WTC11 (cell line): ENCODE measurements around the gene AXIN2. TPM values are rescaled to one million over a fixed set of nuclear protein-coding genes. Genes with fewer than 3 reads are reported as not detected.

Source experiments
- ATAC-seq: fragments of 200-7000 bp; cut with Tn5 transposase; 2 replicates; pipeline ENCODE4 v1.10.0; 2021; ENCODE audit warnings: mild to moderate bottlenecking, moderate library complexity
- CTCF ChIA-PET: fragments of 300-600 bp; sonication (Branson Sonifier 250); formaldehyde crosslinking; loops from one replicate; lab custom pipeline; 2021; ENCODE audit warnings: antibody characterized with exemption; lab: Charles Lee
- POLR2A ChIA-PET: fragments of 350-600 bp; sonication (Branson Sonifier 250); formaldehyde crosslinking; loops from one replicate; lab custom pipeline; 2021; ENCODE audit warnings: antibody characterized with exemption; lab: Charles Lee
- DNase-seq: peaks from one replicate; pipeline ENCODE4 v3.0.0; 2021; ENCODE audit warnings: low spot score
- H3K27ac Mint-ChIP-seq: 2 replicates; pipeline ENCODE4 v1.8.0; 2021; ENCODE audit warnings: mixed read lengths
- H3K27me3 Mint-ChIP-seq: 2 replicates; pipeline ENCODE4 v1.8.0; 2021; ENCODE audit warnings: low read depth, mild to moderate bottlenecking, moderate library complexity, mixed read lengths
- H3K36me3 Mint-ChIP-seq: 2 replicates; pipeline ENCODE4 v1.8.0; 2021; ENCODE audit warnings: mixed read lengths
- H3K4me1 Mint-ChIP-seq: 2 replicates; pipeline ENCODE4 v1.8.0; 2022; ENCODE audit warnings: mixed read lengths
- H3K4me3 Mint-ChIP-seq: 2 replicates; pipeline ENCODE4 v1.8.0; 2021; ENCODE audit warnings: mild to moderate bottlenecking, moderate library complexity, mixed read lengths
- H3K9me3 Mint-ChIP-seq: 2 replicates; pipeline ENCODE4 v1.8.0; 2021; ENCODE audit warnings: mixed read lengths
- ATF1 ChIP-seq: sonication (generic); formaldehyde crosslinking; IDR thresholded peaks from 2 replicates; pipeline ENCODE4 v1.8.1; 2023; ENCODE audit warnings: mild to moderate bottlenecking, moderate library complexity, missing genetic modification reagents
- CREB1 ChIP-seq: sonication (generic); formaldehyde crosslinking; IDR thresholded peaks from 2 replicates; pipeline ENCODE4 v1.8.0; 2023; ENCODE audit warnings: mild to moderate bottlenecking, missing genetic modification reagents
- CREM ChIP-seq: sonication (generic); formaldehyde crosslinking; IDR thresholded peaks from 2 replicates; pipeline ENCODE4 v1.8.1; 2022; ENCODE audit warnings: mild to moderate bottlenecking, missing genetic modification reagents, moderate library complexity
- ETV6 ChIP-seq: sonication (generic); formaldehyde crosslinking; IDR thresholded peaks from 2 replicates; pipeline ENCODE4 v1.8.1; 2022; ENCODE audit warnings: mild to moderate bottlenecking, missing genetic modification reagents
- FOXJ3 ChIP-seq: sonication (generic); formaldehyde crosslinking; IDR thresholded peaks from 2 replicates; pipeline ENCODE4 v1.9.0; 2021; ENCODE audit warnings: missing genetic modification reagents, mild to moderate bottlenecking, borderline replicate concordance
- NFE2L1 ChIP-seq: sonication (generic); formaldehyde crosslinking; IDR thresholded peaks from 2 replicates; pipeline ENCODE4 v1.8.1; 2023; ENCODE audit warnings: missing genetic modification reagents
- NR2C2 ChIP-seq: sonication (generic); formaldehyde crosslinking; IDR thresholded peaks from 2 replicates; pipeline ENCODE4 v1.8.0; 2022; ENCODE audit warnings: mild to moderate bottlenecking, missing genetic modification reagents
- OVOL2 ChIP-seq: fragments of 250-450 bp; sonication (Bioruptor Pico); IDR thresholded peaks from 2 replicates; pipeline ENCODE4 v1.9.0; 2021; ENCODE audit warnings: mild to moderate bottlenecking, borderline replicate concordance
- PRRX2 ChIP-seq: fragments of 250-450 bp; sonication (Bioruptor Pico); IDR thresholded peaks from 2 replicates; pipeline ENCODE4 v1.8.0; 2021; ENCODE audit warnings: mild to moderate bottlenecking
- ZNF219 ChIP-seq: sonication (generic); formaldehyde crosslinking; IDR thresholded peaks from 2 replicates; pipeline ENCODE4 v1.8.0; 2023; ENCODE audit warnings: missing genetic modification reagents, mild to moderate bottlenecking, borderline replicate concordance
- ZNF317 ChIP-seq: sonication (generic); formaldehyde crosslinking; IDR thresholded peaks from 2 replicates; pipeline ENCODE4 v1.8.1; 2023; ENCODE audit warnings: low read depth, mild to moderate bottlenecking, moderate library complexity, missing genetic modification reagents, borderline replicate concordance
- total RNA-seq: library from RNA; stranded (reverse); gene quantifications from 3 replicates; pipeline ENCODE4 v1.2.3, GENCODE V29; 2021
- TF ChIP-seq, protein P1 (sequence below): fragments of 250-450 bp; sonication (Bioruptor Pico); IDR thresholded peaks from 2 replicates; pipeline ENCODE4 v2.1.2; 2022; ENCODE audit warnings: mild to moderate bottlenecking, moderate library complexity
- TF ChIP-seq, protein P2 (sequence below): sonication (generic); formaldehyde crosslinking; conservative IDR thresholded peaks from 2 replicates; pipeline ENCODE4 v1.8.1; 2023; ENCODE audit warnings: mild to moderate bottlenecking, low read depth, missing genetic modification reagents, moderate library complexity
- TF ChIP-seq, protein P3 (sequence below): fragments of 250-450 bp; sonication (Bioruptor Pico); IDR thresholded peaks from 2 replicates; pipeline ENCODE4 v1.8.0; 2021; ENCODE audit warnings: mild to moderate bottlenecking
- TF ChIP-seq, protein P4 (sequence below): fragments of 250-450 bp; sonication (Bioruptor Pico); IDR thresholded peaks from 2 replicates; pipeline ENCODE4 v1.9.0; 2021; ENCODE audit warnings: mild to moderate bottlenecking
- TF ChIP-seq, protein P5 (sequence below): sonication (generic); formaldehyde crosslinking; IDR thresholded peaks from 2 replicates; pipeline ENCODE4 v1.8.1; 2023; ENCODE audit warnings: mild to moderate bottlenecking, missing genetic modification reagents, moderate library complexity
- TF ChIP-seq, protein P6 (sequence below): sonication (generic); formaldehyde crosslinking; IDR thresholded peaks from 2 replicates; pipeline ENCODE4 v1.8.1; 2023; ENCODE audit warnings: mild to moderate bottlenecking, missing genetic modification reagents, borderline replicate concordance
- TF ChIP-seq, protein P7 (sequence below): sonication (generic); formaldehyde crosslinking; IDR thresholded peaks from 2 replicates; pipeline ENCODE4 v1.8.0; 2022; ENCODE audit warnings: mild to moderate bottlenecking, missing genetic modification reagents
- TF ChIP-seq, protein P8 (sequence below): fragments of 250-450 bp; sonication (Bioruptor Pico); IDR thresholded peaks from 2 replicates; pipeline ENCODE4 v1.9.0; 2021; ENCODE audit warnings: moderate library complexity, mild to moderate bottlenecking, inconsistent platforms, borderline replicate concordance

The AXIN2 gene
- total RNA-seq, 1 experiment from 2014 or later = 35.0 TPM

DNA sequence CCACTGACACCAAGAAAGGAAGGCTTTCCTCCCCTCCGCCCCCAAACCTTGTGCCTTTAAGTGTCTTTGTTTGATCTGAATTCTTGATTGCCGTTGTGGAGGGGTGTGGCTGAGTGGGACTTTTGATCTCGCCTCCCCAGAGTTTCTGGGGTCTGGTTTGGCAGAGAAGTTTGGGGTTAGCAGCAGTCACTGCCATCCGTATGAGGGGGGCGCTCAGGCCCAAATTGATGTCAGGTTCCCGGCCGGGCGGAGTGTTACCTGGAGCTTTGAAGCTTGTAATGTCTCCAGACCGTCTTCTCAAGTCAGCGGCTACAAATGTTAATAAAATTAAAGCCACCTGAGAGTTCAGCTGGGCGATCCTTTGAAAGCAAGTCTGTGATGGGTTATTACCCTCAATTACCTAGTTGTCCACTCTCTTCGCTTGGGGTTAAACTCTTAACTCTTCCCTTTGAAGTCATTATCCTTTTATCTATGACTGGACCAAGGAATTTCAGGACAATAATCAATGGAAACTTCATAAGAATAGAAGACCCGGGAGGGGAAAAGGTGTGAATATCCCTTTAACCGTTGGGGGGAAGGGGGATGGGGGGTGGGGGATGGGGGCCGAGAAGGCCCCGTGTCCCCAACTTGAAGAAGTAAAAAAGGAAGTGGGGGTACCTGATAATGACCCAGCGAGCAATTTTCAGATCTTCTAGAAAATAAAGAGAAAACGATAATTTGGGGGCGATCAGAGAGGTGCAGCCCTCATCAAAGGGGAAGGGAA, 31.8 kb upstream of the AXIN2 start:
- TF ChIP-seq ZNF219 = no peak
- no peak for TF ChIP-seq ETV6 (CRISPR knock-in tag)
- TF ChIP-seq, protein P1, sequence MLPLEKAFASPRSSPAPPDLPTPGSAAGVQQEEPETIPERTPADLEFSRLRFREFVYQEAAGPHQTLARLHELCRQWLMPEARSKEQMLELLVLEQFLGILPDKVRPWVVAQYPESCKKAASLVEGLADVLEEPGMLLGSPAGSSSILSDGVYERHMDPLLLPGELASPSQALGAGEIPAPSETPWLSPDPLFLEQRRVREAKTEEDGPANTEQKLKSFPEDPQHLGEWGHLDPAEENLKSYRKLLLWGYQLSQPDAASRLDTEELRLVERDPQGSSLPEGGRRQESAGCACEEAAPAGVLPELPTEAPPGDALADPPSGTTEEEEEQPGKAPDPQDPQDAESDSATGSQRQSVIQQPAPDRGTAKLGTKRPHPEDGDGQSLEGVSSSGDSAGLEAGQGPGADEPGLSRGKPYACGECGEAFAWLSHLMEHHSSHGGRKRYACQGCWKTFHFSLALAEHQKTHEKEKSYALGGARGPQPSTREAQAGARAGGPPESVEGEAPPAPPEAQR = no peak
- TF ChIP-seq, protein P2, sequence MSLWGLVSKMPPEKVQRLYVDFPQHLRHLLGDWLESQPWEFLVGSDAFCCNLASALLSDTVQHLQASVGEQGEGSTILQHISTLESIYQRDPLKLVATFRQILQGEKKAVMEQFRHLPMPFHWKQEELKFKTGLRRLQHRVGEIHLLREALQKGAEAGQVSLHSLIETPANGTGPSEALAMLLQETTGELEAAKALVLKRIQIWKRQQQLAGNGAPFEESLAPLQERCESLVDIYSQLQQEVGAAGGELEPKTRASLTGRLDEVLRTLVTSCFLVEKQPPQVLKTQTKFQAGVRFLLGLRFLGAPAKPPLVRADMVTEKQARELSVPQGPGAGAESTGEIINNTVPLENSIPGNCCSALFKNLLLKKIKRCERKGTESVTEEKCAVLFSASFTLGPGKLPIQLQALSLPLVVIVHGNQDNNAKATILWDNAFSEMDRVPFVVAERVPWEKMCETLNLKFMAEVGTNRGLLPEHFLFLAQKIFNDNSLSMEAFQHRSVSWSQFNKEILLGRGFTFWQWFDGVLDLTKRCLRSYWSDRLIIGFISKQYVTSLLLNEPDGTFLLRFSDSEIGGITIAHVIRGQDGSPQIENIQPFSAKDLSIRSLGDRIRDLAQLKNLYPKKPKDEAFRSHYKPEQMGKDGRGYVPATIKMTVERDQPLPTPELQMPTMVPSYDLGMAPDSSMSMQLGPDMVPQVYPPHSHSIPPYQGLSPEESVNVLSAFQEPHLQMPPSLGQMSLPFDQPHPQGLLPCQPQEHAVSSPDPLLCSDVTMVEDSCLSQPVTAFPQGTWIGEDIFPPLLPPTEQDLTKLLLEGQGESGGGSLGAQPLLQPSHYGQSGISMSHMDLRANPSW (CRISPR knock-in tag) = no peak
- no peak for TF ChIP-seq CREM (CRISPR knock-in tag)
- TF ChIP-seq, protein P3, sequence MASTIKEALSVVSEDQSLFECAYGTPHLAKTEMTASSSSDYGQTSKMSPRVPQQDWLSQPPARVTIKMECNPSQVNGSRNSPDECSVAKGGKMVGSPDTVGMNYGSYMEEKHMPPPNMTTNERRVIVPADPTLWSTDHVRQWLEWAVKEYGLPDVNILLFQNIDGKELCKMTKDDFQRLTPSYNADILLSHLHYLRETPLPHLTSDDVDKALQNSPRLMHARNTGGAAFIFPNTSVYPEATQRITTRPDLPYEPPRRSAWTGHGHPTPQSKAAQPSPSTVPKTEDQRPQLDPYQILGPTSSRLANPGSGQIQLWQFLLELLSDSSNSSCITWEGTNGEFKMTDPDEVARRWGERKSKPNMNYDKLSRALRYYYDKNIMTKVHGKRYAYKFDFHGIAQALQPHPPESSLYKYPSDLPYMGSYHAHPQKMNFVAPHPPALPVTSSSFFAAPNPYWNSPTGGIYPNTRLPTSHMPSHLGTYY (CRISPR knock-in tag) = no peak
- no peak for TF ChIP-seq FOXJ3 (CRISPR knock-in tag)
- TF ChIP-seq, protein P4, sequence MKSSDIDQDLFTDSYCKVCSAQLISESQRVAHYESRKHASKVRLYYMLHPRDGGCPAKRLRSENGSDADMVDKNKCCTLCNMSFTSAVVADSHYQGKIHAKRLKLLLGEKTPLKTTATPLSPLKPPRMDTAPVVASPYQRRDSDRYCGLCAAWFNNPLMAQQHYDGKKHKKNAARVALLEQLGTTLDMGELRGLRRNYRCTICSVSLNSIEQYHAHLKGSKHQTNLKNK = no peak
- TF ChIP-seq ATF1 (CRISPR knock-in tag) = no peak
- TF ChIP-seq, protein P5, sequence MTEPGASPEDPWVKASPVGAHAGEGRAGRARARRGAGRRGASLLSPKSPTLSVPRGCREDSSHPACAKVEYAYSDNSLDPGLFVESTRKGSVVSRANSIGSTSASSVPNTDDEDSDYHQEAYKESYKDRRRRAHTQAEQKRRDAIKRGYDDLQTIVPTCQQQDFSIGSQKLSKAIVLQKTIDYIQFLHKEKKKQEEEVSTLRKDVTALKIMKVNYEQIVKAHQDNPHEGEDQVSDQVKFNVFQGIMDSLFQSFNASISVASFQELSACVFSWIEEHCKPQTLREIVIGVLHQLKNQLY (CRISPR knock-in tag) = no peak
- TF ChIP-seq PRRX2 (CRISPR knock-in tag) = no peak
- TF ChIP-seq ZNF317 = no peak
- Mint-ChIP-seq H3K27me3 (peaks cover 2% of the 10 kb centered on the region; the same call in 1 of the 2 replicates), H3K27ac (no peak overlapping the region), H3K4me3 (peak overlapping the region; percentile 50), H3K36me3 (no peaks in the 10 kb centered on the region), H3K9me3 (no peaks in the 10 kb centered on the region), H3K4me1 (peaks cover 42% of the 10 kb centered on the region)
- ATAC-seq (no peak), DNase-seq (no peak)
- POLR2A ChIA-PET = no interaction called here
- CTCF ChIA-PET = interaction anchor here (1.0 to 1.3 kb wide), 2 partner anchors 10 to 205 kb away, joined by 3 read pairs; no protein-coding TSS in a partner anchor

DNA sequence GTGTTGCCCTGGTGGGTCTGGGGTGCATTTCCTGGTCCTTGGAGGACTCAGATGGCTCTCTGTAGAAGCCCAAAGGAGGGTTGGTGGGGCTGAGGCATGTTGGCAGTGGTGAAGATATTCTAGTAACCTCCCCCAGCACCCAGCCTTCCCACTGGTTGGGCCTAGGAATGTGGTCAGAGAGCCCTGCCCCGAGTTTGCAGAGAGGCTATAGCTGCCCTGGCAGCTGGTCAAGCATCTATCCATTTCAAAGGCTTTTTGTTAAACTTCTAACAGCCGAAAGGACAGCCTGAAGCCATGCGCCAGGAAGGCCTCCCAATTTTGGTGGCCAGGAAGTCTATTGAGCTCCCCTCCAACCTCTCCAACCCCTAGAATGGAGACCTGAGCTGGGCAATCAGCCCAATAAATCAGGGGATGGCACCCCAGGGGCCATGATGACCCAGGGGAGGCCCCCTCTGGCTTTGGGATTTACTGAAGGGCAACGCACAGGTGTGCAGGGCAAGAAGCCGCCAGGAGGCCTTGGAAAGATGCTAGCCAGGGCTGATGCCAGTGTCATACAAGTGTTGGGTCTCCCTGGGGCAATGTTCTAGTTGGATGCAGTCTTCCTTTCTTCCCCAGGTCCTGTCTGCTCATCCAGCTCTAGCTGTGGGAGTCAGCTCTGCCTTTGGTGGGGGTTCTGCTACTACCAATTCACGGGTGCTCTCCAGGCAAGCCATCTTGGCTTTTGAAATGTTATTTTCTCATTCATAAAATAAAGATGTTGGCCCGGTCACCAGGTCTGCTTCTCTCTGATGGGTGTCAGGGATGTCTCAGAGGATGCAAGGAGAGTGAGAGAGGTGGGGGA, 30.9 kb upstream of the AXIN2 start:
- POLR2A ChIA-PET = no interaction called here
- Mint-ChIP-seq H3K4me3 (no peak overlapping the region), H3K4me1 (peaks cover 50% of the 10 kb centered on the region), H3K36me3 (no peaks in the 10 kb centered on the region), H3K27me3 (peaks cover 2% of the 10 kb centered on the region; the same call in 1 of the 2 replicates), H3K27ac (no peak overlapping the region), H3K9me3 (no peaks in the 10 kb centered on the region)
- CTCF ChIA-PET = interaction anchor here (0.5 kb wide), 1 partner anchor 10 kb away, joined by 6 read pairs; no protein-coding TSS in a partner anchor
- ATAC-seq (no peak), DNase-seq (no peak)
- TF ChIP-seq, protein P6, sequence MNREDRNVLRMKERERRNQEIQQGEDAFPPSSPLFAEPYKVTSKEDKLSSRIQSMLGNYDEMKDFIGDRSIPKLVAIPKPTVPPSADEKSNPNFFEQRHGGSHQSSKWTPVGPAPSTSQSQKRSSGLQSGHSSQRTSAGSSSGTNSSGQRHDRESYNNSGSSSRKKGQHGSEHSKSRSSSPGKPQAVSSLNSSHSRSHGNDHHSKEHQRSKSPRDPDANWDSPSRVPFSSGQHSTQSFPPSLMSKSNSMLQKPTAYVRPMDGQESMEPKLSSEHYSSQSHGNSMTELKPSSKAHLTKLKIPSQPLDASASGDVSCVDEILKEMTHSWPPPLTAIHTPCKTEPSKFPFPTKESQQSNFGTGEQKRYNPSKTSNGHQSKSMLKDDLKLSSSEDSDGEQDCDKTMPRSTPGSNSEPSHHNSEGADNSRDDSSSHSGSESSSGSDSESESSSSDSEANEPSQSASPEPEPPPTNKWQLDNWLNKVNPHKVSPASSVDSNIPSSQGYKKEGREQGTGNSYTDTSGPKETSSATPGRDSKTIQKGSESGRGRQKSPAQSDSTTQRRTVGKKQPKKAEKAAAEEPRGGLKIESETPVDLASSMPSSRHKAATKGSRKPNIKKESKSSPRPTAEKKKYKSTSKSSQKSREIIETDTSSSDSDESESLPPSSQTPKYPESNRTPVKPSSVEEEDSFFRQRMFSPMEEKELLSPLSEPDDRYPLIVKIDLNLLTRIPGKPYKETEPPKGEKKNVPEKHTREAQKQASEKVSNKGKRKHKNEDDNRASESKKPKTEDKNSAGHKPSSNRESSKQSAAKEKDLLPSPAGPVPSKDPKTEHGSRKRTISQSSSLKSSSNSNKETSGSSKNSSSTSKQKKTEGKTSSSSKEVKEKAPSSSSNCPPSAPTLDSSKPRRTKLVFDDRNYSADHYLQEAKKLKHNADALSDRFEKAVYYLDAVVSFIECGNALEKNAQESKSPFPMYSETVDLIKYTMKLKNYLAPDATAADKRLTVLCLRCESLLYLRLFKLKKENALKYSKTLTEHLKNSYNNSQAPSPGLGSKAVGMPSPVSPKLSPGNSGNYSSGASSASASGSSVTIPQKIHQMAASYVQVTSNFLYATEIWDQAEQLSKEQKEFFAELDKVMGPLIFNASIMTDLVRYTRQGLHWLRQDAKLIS (CRISPR knock-in tag) = no peak
- TF ChIP-seq NFE2L1 = no peak
- TF ChIP-seq, protein P7, sequence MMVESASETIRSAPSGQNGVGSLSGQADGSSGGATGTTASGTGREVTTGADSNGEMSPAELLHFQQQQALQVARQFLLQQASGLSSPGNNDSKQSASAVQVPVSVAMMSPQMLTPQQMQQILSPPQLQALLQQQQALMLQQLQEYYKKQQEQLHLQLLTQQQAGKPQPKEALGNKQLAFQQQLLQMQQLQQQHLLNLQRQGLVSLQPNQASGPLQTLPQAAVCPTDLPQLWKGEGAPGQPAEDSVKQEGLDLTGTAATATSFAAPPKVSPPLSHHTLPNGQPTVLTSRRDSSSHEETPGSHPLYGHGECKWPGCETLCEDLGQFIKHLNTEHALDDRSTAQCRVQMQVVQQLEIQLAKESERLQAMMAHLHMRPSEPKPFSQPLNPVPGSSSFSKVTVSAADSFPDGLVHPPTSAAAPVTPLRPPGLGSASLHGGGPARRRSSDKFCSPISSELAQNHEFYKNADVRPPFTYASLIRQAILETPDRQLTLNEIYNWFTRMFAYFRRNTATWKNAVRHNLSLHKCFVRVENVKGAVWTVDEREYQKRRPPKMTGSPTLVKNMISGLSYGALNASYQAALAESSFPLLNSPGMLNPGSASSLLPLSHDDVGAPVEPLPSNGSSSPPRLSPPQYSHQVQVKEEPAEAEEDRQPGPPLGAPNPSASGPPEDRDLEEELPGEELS (CRISPR knock-in tag) = no peak
- TF ChIP-seq OVOL2 = no peak
- no peak for TF ChIP-seq ETV6 (CRISPR knock-in tag)
- TF ChIP-seq NR2C2 (CRISPR knock-in tag) = no peak
- TF ChIP-seq CREB1 = no peak
- TF ChIP-seq, protein P8, sequence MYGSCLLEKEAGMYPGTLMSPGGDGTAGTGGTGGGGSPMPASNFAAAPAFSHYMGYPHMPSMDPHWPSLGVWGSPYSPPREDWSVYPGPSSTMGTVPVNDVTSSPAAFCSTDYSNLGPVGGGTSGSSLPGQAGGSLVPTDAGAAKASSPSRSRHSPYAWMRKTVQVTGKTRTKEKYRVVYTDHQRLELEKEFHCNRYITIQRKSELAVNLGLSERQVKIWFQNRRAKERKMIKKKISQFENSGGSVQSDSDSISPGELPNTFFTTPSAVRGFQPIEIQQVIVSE (CRISPR knock-in tag) = no peak
